MM.1S (cell line): ENCODE data around the gene C1QB.

Experiments used
- EZH2 ChIP-seq: fragments of 300-600 bp; sonication (generic); optimal IDR thresholded peaks from 2 replicates; pipeline ENCODE3; 2017; ENCODE audit warnings: low read depth, mild to moderate bottlenecking, antibody characterized with exemption, low read length, mixed read lengths
- TF ChIP-seq, protein P1 (sequence below): fragments of 300-600 bp; sonication (generic); IDR thresholded peaks from 2 replicates; pipeline ENCODE4 v1.5.1; 2016; ENCODE audit warnings: antibody characterized with exemption, low read length, mixed read lengths

DNA sequence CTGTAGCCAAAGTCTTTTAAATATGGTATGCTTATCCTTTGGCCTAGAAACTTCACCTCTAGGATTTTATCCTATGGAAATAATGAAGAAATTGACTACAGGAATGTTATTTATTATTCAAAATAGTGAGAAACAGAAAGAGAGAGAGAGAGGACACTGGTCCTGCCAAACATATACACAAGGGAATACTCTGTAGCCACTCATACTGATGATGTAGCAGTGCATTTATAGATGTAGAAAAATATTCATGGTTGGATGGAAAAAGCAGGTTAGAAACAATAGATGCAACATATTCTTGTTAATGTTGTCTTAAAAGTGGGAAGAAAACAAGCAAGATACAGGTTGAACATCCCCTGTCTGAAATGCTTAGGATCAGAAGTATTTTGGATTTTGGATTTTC, 35.4 kb downstream of the C1QB start:
- TF ChIP-seq EZH2, result no peak
- TF ChIP-seq, protein P1, sequence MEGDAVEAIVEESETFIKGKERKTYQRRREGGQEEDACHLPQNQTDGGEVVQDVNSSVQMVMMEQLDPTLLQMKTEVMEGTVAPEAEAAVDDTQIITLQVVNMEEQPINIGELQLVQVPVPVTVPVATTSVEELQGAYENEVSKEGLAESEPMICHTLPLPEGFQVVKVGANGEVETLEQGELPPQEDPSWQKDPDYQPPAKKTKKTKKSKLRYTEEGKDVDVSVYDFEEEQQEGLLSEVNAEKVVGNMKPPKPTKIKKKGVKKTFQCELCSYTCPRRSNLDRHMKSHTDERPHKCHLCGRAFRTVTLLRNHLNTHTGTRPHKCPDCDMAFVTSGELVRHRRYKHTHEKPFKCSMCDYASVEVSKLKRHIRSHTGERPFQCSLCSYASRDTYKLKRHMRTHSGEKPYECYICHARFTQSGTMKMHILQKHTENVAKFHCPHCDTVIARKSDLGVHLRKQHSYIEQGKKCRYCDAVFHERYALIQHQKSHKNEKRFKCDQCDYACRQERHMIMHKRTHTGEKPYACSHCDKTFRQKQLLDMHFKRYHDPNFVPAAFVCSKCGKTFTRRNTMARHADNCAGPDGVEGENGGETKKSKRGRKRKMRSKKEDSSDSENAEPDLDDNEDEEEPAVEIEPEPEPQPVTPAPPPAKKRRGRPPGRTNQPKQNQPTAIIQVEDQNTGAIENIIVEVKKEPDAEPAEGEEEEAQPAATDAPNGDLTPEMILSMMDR, result no peak
